GM21526 (cell line): ENCODE results near the gene TMEM183A.
"Not testable (repeated sequence)": the region's sequence is repeated elsewhere in the genome, so short reads cannot be mapped to it uniquely, and the experiment has no call there.

ENCODE experiments used
- ATAC-seq: cut with Tn5 transposase; IDR thresholded peaks from one replicate; pipeline ENCODE4 v1.9.1; 2021; ENCODE audit warnings: moderate library complexity; ENCODE audit not compliant: unreplicated experiment, low FRiP score

Gene TMEM183A

GRCh38 chr1:203006948-203007871 is at the start of gene TMEM183A:
TSS of gene TMEM183A (plus strand) at chr1:203007374. CDS start at chr1:203007466, 92 bp downstream.
- peak; percentile 89 for ATAC-seq

- peak; percentile 93 for ATAC-seq
Observed at GRCh38 chr1:202957733-202958543, 49.2 kb upstream of the TMEM183A start, which contains the start of gene ADIPOR1. TSS of gene ADIPOR1 (minus strand) at chr1:202958312. CDS start at chr1:202951070, 7,242 bp downstream.

GRCh38 chr1:202958544-202959275 is 48.5 kb upstream of the TMEM183A start:
- ATAC-seq = no peak

GRCh38 chr1:202959276-202959620 is 47.9 kb upstream of the TMEM183A start:
- no peak for ATAC-seq

- ATAC-seq = no peak
Observed at GRCh38 chr1:202961220-202961880, 45.8 kb upstream of the TMEM183A start.

- no peak for ATAC-seq
Observed at GRCh38 chr1:202964791-202965410, 42.3 kb upstream of the TMEM183A start.

GRCh38 chr1:202965422-202965821 is 41.8 kb upstream of the TMEM183A start:
- no peak for ATAC-seq

GRCh38 chr1:202966006-202966898 is 40.9 kb upstream of the TMEM183A start:
- no peak for ATAC-seq

- ATAC-seq = no peak
Observed at GRCh38 chr1:202967684-202968281, 39.4 kb upstream of the TMEM183A start.

GRCh38 chr1:202968351-202968750 is 38.8 kb upstream of the TMEM183A start:
- ATAC-seq = no peak

- no peak for ATAC-seq
Observed at GRCh38 chr1:202968895-202969295, 38.3 kb upstream of the TMEM183A start.

- no peak for ATAC-seq
Observed at GRCh38 chr1:202972046-202972445, 35.1 kb upstream of the TMEM183A start.

- ATAC-seq = no peak
Observed at GRCh38 chr1:202974856-202975255, 32.3 kb upstream of the TMEM183A start.

GRCh38 chr1:202976633-202977032 is 30.5 kb upstream of the TMEM183A start:
- ATAC-seq = no peak

- ATAC-seq = no peak
Observed at GRCh38 chr1:202979459-202979858, 27.7 kb upstream of the TMEM183A start.

GRCh38 chr1:202981939-202982338 is 25.2 kb upstream of the TMEM183A start:
- no peak for ATAC-seq

GRCh38 chr1:202982715-202983430 is 24.3 kb upstream of the TMEM183A start:
- no peak for ATAC-seq

GRCh38 chr1:202986120-202986519 is 21.1 kb upstream of the TMEM183A start:
- ATAC-seq = not testable (repeated sequence)
